ENCODE measurements around the gene SPR. TPM values are rescaled to one million over a fixed set of nuclear protein-coding genes. Genes with fewer than 3 reads are reported as not detected.

The SPR gene
- total and polyA plus RNA-seq, 11 donors, result 24.3 to 64.7 (median 39.4) TPM

- peaks cover 88 to 100% (median 96%) of the 10 kb centered on the region in 9 donors for H3K27me3 ChIP-seq
- WGBS, 4 donors, result 19 to 32% (median 26%) methylated on average over 14 to 15 of the region's 15 CpGs
- H3K4me3 ChIP-seq, result peak overlapping the region in 2 of 12 donors; percentile 43
- intact Hi-C loops (cut with DNase I), result no loop called here
- H3K9me3 ChIP-seq, result no peaks in the 10 kb centered on the region
- H3K36me3 ChIP-seq, result no peaks in the 10 kb centered on the region
- TF ChIP-seq POLR2A (IDR thresholded peaks at IDR 0.05), result no peak
- TF ChIP-seq, protein P1, sequence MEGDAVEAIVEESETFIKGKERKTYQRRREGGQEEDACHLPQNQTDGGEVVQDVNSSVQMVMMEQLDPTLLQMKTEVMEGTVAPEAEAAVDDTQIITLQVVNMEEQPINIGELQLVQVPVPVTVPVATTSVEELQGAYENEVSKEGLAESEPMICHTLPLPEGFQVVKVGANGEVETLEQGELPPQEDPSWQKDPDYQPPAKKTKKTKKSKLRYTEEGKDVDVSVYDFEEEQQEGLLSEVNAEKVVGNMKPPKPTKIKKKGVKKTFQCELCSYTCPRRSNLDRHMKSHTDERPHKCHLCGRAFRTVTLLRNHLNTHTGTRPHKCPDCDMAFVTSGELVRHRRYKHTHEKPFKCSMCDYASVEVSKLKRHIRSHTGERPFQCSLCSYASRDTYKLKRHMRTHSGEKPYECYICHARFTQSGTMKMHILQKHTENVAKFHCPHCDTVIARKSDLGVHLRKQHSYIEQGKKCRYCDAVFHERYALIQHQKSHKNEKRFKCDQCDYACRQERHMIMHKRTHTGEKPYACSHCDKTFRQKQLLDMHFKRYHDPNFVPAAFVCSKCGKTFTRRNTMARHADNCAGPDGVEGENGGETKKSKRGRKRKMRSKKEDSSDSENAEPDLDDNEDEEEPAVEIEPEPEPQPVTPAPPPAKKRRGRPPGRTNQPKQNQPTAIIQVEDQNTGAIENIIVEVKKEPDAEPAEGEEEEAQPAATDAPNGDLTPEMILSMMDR (IDR thresholded peaks at IDR 0.05), result no peak
- H3K4me1 ChIP-seq, result peaks cover 16 to 59% (median 46%) of the 10 kb centered on the region in 12 donors
- no peak overlapping the region for H3K27ac ChIP-seq
- DNase-seq (no peak), ATAC-seq (no peak)
Measured at GRCh38 chr2:72921088-72921851, 34.1 kb downstream of the SPR start.

- Histone ChIP-seq H3K27ac (no peak overlapping the region), H3K4me3 (no peak overlapping the region), H3K4me1 (peaks cover 13 to 53% (median 40%) of the 10 kb centered on the region in 12 donors), H3K27me3 (peaks cover 83 to 100% (median 96%) of the 10 kb centered on the region in 9 donors), H3K9me3 (no peaks in the 10 kb centered on the region), H3K36me3 (no peaks in the 10 kb centered on the region)
- TF ChIP-seq POLR2A (IDR thresholded peaks at IDR 0.05), result no peak
- TF ChIP-seq, protein P1 (IDR thresholded peaks at IDR 0.05), result no peak
- no peak for ATAC-seq
- DNase-seq, result no peak
- WGBS, 4 donors, result 77 to 92% (median 90%) methylated on average over 1 of the region's 1 CpG
- intact Hi-C loops (cut with DNase I), result no loop called here
Measured at GRCh38 chr2:72921853-72922252, 34.6 kb downstream of the SPR start.

GRCh38 chr2:72923833-72924352, 36.7 kb downstream of the SPR start:
- peak overlapping the region in 2 of 12 donors; percentile 7 to 9 for H3K4me3 ChIP-seq
- no peak overlapping the region for H3K27ac ChIP-seq
- intact Hi-C loops (cut with DNase I), result no loop called here
- ATAC-seq (no peak), DNase-seq (no peak)
- TF ChIP-seq POLR2A (IDR thresholded peaks at IDR 0.05), result no peak
- TF ChIP-seq, protein P1 (IDR thresholded peaks at IDR 0.05), result no peak
- peaks cover 72 to 100% (median 97%) of the 10 kb centered on the region in 9 donors for H3K27me3 ChIP-seq
- H3K36me3 ChIP-seq, result no peaks in the 10 kb centered on the region
- H3K9me3 ChIP-seq, result no peaks in the 10 kb centered on the region
- 4 to 8% (median 7%) methylated on average over 26 to 36 of the region's 36 CpGs for WGBS, 4 donors
- H3K4me1 ChIP-seq, result peaks cover 0 to 33% (median 22%) of the 10 kb centered on the region in 12 donors

Data from heart left ventricle (tissue), 16 donors.